Naive thymus-derived CD4-positive, alpha-beta T cell (primary cell): ENCODE results near the gene ACTN4. TPM values are rescaled to one million over a fixed set of nuclear protein-coding genes. Genes with fewer than 3 reads are reported as not detected.

Experiments
- ATAC-seq: fragments of 150-1000 bp; cut with Tn5 transposase; 2 replicates; pipeline ENCODE4 v1.10.0; 2021; ENCODE audit warnings: mild to moderate bottlenecking, moderate library complexity
- CTCF ChIA-PET: fragments of 350-600 bp; sonication (Branson Sonifier 250); formaldehyde crosslinking; loops from one replicate; lab custom pipeline; 2021; ENCODE audit warnings: antibody characterized with exemption; lab: Charles Lee
- POLR2A ChIA-PET: fragments of 350-600 bp; sonication (Branson Sonifier 250); formaldehyde crosslinking; loops from one replicate; lab custom pipeline; 2021; ENCODE audit warnings: antibody characterized with exemption, inconsistent platforms; lab: Charles Lee
- DNase-seq, 9 donors: peaks; one replicate each; pipeline versions ENCODE4 v3.0.0 to v3.0.0-alpha.2; 2020 to 2022; ENCODE audit warnings: mixed read lengths in 1 of 9
- H3K27ac ChIP-seq: one replicate; pipeline ENCODE4 v1.7.0; 2013; ENCODE audit warnings: mild to moderate bottlenecking, low read depth, low read length, moderate library complexity
- H3K27me3 ChIP-seq, 2 donors: one replicate each; pipeline ENCODE4 v1.7.0; 2013; ENCODE audit warnings: low read length in 2 of 2, mild to moderate bottlenecking in 2 of 2, moderate library complexity in 2 of 2; ENCODE audit not compliant: control insufficient read depth in 2 of 2, insufficient read depth in 2 of 2
- H3K36me3 ChIP-seq, 3 experiments: 1 replicate in 2 of 3; 2 replicates in 1 of 3; pipeline ENCODE4 v1.7.0; 2013; ENCODE audit warnings: low read length in 3 of 3, mild to moderate bottlenecking in 3 of 3, moderate library complexity in 1 of 3; ENCODE audit not compliant: insufficient read depth in 3 of 3, control insufficient read depth in 2 of 3
- H3K4me1 ChIP-seq, 2 donors: one replicate each; pipeline ENCODE4 v1.7.0; 2013; ENCODE audit warnings: low read length in 2 of 2, mild to moderate bottlenecking in 2 of 2, moderate library complexity in 1 of 2; ENCODE audit not compliant: control insufficient read depth in 2 of 2, insufficient read depth in 2 of 2
- H3K4me3 ChIP-seq: 2 replicates; pipeline ENCODE4 v1.7.0; 2013; ENCODE audit warnings: mild to moderate bottlenecking, low read length
- H3K9me3 ChIP-seq, 3 experiments: 1 replicate in 2 of 3; 2 replicates in 1 of 3; pipeline ENCODE4 v1.7.0; 2013; ENCODE audit warnings: low read length in 3 of 3; ENCODE audit not compliant: control insufficient read depth in 2 of 3
- H3K27ac Mint-ChIP-seq, 9 donors: one replicate each; pipeline ENCODE4 v1.8.0; 2020 to 2022; ENCODE audit warnings: mixed read lengths in 9 of 9, mild to moderate bottlenecking in 8 of 9, moderate library complexity in 5 of 9, inconsistent platforms in 2 of 9
- H3K27me3 Mint-ChIP-seq, 5 donors: one replicate each; pipeline ENCODE4 v1.8.0; 2021 to 2022; ENCODE audit warnings: mixed read lengths in 5 of 5, mild to moderate bottlenecking in 1 of 5
- H3K36me3 Mint-ChIP-seq, 5 donors: one replicate each; pipeline ENCODE4 v1.8.0; 2020 to 2022; ENCODE audit warnings: mixed read lengths in 5 of 5, mild to moderate bottlenecking in 3 of 5, inconsistent platforms in 1 of 5
- H3K4me1 Mint-ChIP-seq, 7 donors: one replicate each; pipeline ENCODE4 v1.8.0; 2020 to 2022; ENCODE audit warnings: mixed read lengths in 7 of 7, mild to moderate bottlenecking in 3 of 7, inconsistent platforms in 1 of 7
- H3K4me3 Mint-ChIP-seq, 10 donors: one replicate each; pipeline ENCODE4 v1.8.0; 2020 to 2022; ENCODE audit warnings: mild to moderate bottlenecking in 10 of 10, mixed read lengths in 10 of 10, moderate library complexity in 6 of 10, inconsistent platforms in 2 of 10
- H3K9me3 Mint-ChIP-seq, 11 donors: one replicate each; pipeline ENCODE4 v1.8.0; 2020 to 2022; ENCODE audit warnings: mixed read lengths in 11 of 11, mild to moderate bottlenecking in 4 of 11, inconsistent platforms in 1 of 11, moderate library complexity in 1 of 11
- intact Hi-C, 2 donors: fragments of 100-400 bp; cut with micrococcal nuclease; formaldehyde crosslinking; loops; one replicate each; pipeline ENCODE4 v1.15.1; 2023
- polyA plus RNA-seq, 2 donors: library from polyadenylated mRNA; unstranded; fragments of 300-500 nt; fragmentation: Illumina TruSeq; gene quantifications; one replicate each; pipeline ENCODE4 v1.2.3, GENCODE V29; 2021
- total RNA-seq, 6 experiments: library from RNA in 5 of 6; stranded (reverse) in 5 of 6; gene quantifications; 1 replicate in 5 of 6; 2 replicates in 1 of 6; pipeline ENCODE4 v1.2.3 and lab custom pipeline; 2021 to 2026

Gene ACTN4
- total and polyA plus RNA-seq, 7 experiments from 2014 or later, result 2.8 to 355 (median 52.1) TPM

GRCh38 chr19:38730731-38731589 is 83.5 kb downstream of the ACTN4 start:
- no peaks in the 10 kb centered on the region for H3K9me3 ChIP-seq
- no peak overlapping the region for H3K4me3 ChIP-seq
- H3K27me3 ChIP-seq, result no peaks in the 10 kb centered on the region
- CTCF ChIA-PET, result interaction anchor here (1.6 kb wide), 1 partner anchor 199 kb away, joined by 5 read pairs; the partner anchor contains the start of genes MRPS12 and SARS2
- peak overlapping the region in 4 of 9 donors; percentile 30 to 60 (median 43) for H3K27ac Mint-ChIP-seq
- H3K4me1 ChIP-seq, result peaks cover 14 to 15% of the 10 kb centered on the region in 2 donors
- no peak for DNase-seq
- peaks cover 5 to 45% (median 18%) of the 10 kb centered on the region in 7 donors for H3K4me1 Mint-ChIP-seq
- peaks cover 0 to 14% (median 0%) of the 10 kb centered on the region in 5 donors for H3K36me3 Mint-ChIP-seq
- no peak overlapping the region for H3K4me3 Mint-ChIP-seq
- ATAC-seq, result no peak
- POLR2A ChIA-PET, result no interaction called here
- H3K36me3 ChIP-seq, result peaks cover 0 to 14% (median 0%) of the 10 kb centered on the region in 3 experiments
- H3K27ac ChIP-seq, result no peak overlapping the region
- intact Hi-C loops, result loop anchor here (5.0 kb wide), 4 partner anchors 101 to 221 kb away; partner anchors contain the start of gene ECH1 (in 1 of the 2)
- no peaks in the 10 kb centered on the region for H3K27me3 Mint-ChIP-seq
- H3K9me3 Mint-ChIP-seq, result peaks cover 0 to 1% (median 0%) of the 10 kb centered on the region in 11 donors

GRCh38 chr19:38731654-38732301 is 84.3 kb downstream of the ACTN4 start:
- Mint-ChIP-seq H3K27ac (peak overlapping the region in 4 of 9 donors; percentile 36 to 77 (median 68)), H3K27me3 (peaks cover 0 to 4% (median 0%) of the 10 kb centered on the region in 5 donors), H3K9me3 (peaks cover 0 to 1% (median 0%) of the 10 kb centered on the region in 11 donors), H3K4me3 (no peak overlapping the region), H3K4me1 (peaks cover 5 to 44% (median 22%) of the 10 kb centered on the region in 7 donors), H3K36me3 (peaks cover 0 to 14% (median 0%) of the 10 kb centered on the region in 5 donors)
- H3K9me3 ChIP-seq, result no peaks in the 10 kb centered on the region
- DNase-seq (no peak), ATAC-seq (no peak)
- intact Hi-C loops, result loop anchor here (5.0 kb wide), 4 partner anchors 101 to 221 kb away; partner anchors contain the start of gene ECH1 (in 1 of the 2)
- peaks cover 0 to 9% (median 0%) of the 10 kb centered on the region in 3 experiments for H3K36me3 ChIP-seq
- H3K4me3 ChIP-seq, result no peak overlapping the region
- POLR2A ChIA-PET, result no interaction called here
- CTCF ChIA-PET, result interaction anchor here (1.6 kb wide), 1 partner anchor 199 kb away, joined by 5 read pairs; the partner anchor contains the start of genes MRPS12 and SARS2
- H3K27me3 ChIP-seq, result no peaks in the 10 kb centered on the region
- peaks cover 14 to 15% of the 10 kb centered on the region in 2 donors for H3K4me1 ChIP-seq
- no peak overlapping the region for H3K27ac ChIP-seq

- ChIA-PET POLR2A (interaction anchor here (1.1 to 3.8 kb wide), 2 partner anchors 36 to 198 kb away, joined by 3 to 17 read pairs; partner anchors contain the start of genes MRPS12 and SARS2), CTCF (interaction anchor here (0.6 to 1.1 kb wide), 3 partner anchors 9 to 221 kb away, joined by 4 to 5 read pairs (median 4); no protein-coding TSS in a partner anchor)
- no peak overlapping the region for H3K27ac ChIP-seq
- H3K27me3 ChIP-seq, result no peaks in the 10 kb centered on the region
- ATAC-seq (no peak), DNase-seq (no peak)
- H3K4me1 ChIP-seq, result peaks cover 15 to 17% of the 10 kb centered on the region in 2 donors
- peaks cover 0 to 10% (median 0%) of the 10 kb centered on the region in 5 donors for H3K27me3 Mint-ChIP-seq
- intact Hi-C loops, result loop anchor here (5.0 kb wide), 4 partner anchors 99 to 219 kb away; partner anchors contain the start of gene ECH1 (in 1 of the 2)
- H3K4me3 ChIP-seq, result no peak overlapping the region
- H3K36me3 ChIP-seq, result no peaks in the 10 kb centered on the region
- peaks cover 0 to 14% (median 0%) of the 10 kb centered on the region in 5 donors for H3K36me3 Mint-ChIP-seq
- no peak overlapping the region for H3K4me3 Mint-ChIP-seq
- H3K27ac Mint-ChIP-seq, result peak overlapping the region in 5 of 9 donors; percentile 31 to 86 (median 65)
- peaks cover 13 to 48% (median 29%) of the 10 kb centered on the region in 7 donors for H3K4me1 Mint-ChIP-seq
- peaks cover 0 to 1% (median 0%) of the 10 kb centered on the region in 11 donors for H3K9me3 Mint-ChIP-seq
- H3K9me3 ChIP-seq, result no peaks in the 10 kb centered on the region
Measured at GRCh38 chr19:38733241-38733492, 85.7 kb downstream of the ACTN4 start.

GRCh38 chr19:38733493-38734175 is 86.2 kb downstream of the ACTN4 start:
- peaks cover 0 to 1% (median 0%) of the 10 kb centered on the region in 11 donors for H3K9me3 Mint-ChIP-seq
- H3K4me3 Mint-ChIP-seq, result peak overlapping the region in 3 of 10 donors; percentile 38 to 83 (median 67)
- Histone ChIP-seq H3K4me3 (no peak overlapping the region), H3K4me1 (peaks cover 15 to 17% of the 10 kb centered on the region in 2 donors), H3K27ac (peak overlapping the region; percentile 47), H3K9me3 (no peaks in the 10 kb centered on the region), H3K36me3 (no peaks in the 10 kb centered on the region), H3K27me3 (no peaks in the 10 kb centered on the region)
- H3K27me3 Mint-ChIP-seq, result peaks cover 0 to 10% (median 0%) of the 10 kb centered on the region in 5 donors
- peaks cover 13 to 51% (median 29%) of the 10 kb centered on the region in 7 donors for H3K4me1 Mint-ChIP-seq
- H3K27ac Mint-ChIP-seq, result peak overlapping the region in 6 of 9 donors; percentile 28 to 86 (median 70)
- intact Hi-C loops, result loop anchor here (2.0 to 5.0 kb wide), 7 partner anchors 77 to 331 kb away; partner anchors contain the start of genes ECH1 (in 2 of the 2) and FAM98C (in 1 of the 2)
- peaks cover 0 to 13% (median 0%) of the 10 kb centered on the region in 5 donors for H3K36me3 Mint-ChIP-seq
- DNase-seq, result no peak
- ChIA-PET CTCF (interaction anchor here (0.6 to 2.3 kb wide), 4 partner anchors 9 to 221 kb away, joined by 4 to 6 read pairs (median 4); partner anchors contain the start of genes MRPS12 and SARS2), POLR2A (interaction anchor here (1.1 to 3.8 kb wide), 4 partner anchors 36 to 198 kb away, joined by 3 to 17 read pairs (median 4); partner anchors contain the start of genes HNRNPL, MRPS12 and SARS2)
- no peak for ATAC-seq

GRCh38 chr19:38734176-38734425 is 86.7 kb downstream of the ACTN4 start:
- peak overlapping the region; percentile 47 for H3K27ac ChIP-seq
- H3K9me3 ChIP-seq, result no peaks in the 10 kb centered on the region
- peaks cover 15 to 17% of the 10 kb centered on the region in 2 donors for H3K4me1 ChIP-seq
- no peak for DNase-seq
- peak overlapping the region; percentile 41 for H3K4me3 ChIP-seq
- POLR2A ChIA-PET, result interaction anchor here (1.2 to 3.8 kb wide), 4 partner anchors 65 to 197 kb away, joined by 3 to 17 read pairs (median 4); partner anchors contain the start of genes HNRNPL, MRPS12 and SARS2
- CTCF ChIA-PET, result interaction anchor here (1.1 to 2.3 kb wide), 3 partner anchors 9 to 196 kb away, joined by 4 to 6 read pairs (median 5); partner anchors contain the start of genes MRPS12 and SARS2
- ATAC-seq, result no peak
- Mint-ChIP-seq H3K4me3 (peak overlapping the region in 9 of 10 donors; percentile 32 to 83 (median 68)), H3K36me3 (peaks cover 0 to 13% (median 0%) of the 10 kb centered on the region in 5 donors), H3K4me1 (peaks cover 13 to 55% (median 29%) of the 10 kb centered on the region in 7 donors), H3K27me3 (peaks cover 0 to 10% (median 0%) of the 10 kb centered on the region in 5 donors), H3K27ac (peak overlapping the region in 8 of 9 donors; percentile 28 to 92 (median 72)), H3K9me3 (peaks cover 0 to 1% (median 0%) of the 10 kb centered on the region in 11 donors)
- intact Hi-C loops, result loop anchor here (2.0 to 5.0 kb wide), 7 partner anchors 77 to 331 kb away; partner anchors contain the start of genes ECH1 (in 2 of the 2) and FAM98C (in 1 of the 2)
- H3K36me3 ChIP-seq, result no peaks in the 10 kb centered on the region
- no peaks in the 10 kb centered on the region for H3K27me3 ChIP-seq
